Sigmoid colon (tissue), 7 donors: ENCODE measurements around the gene SULT1C2. TPM values are rescaled to one million over a fixed set of nuclear protein-coding genes. Genes with fewer than 3 reads are reported as not detected.
"Not testable (repeated sequence)": the region's sequence is repeated elsewhere in the genome, so short reads cannot be mapped to it uniquely, and the experiment has no call there.

Experiments
- DNase-seq: peaks from one replicate; pipeline ENCODE4 v3.0.0-alpha.2; 2019
- H3K27ac ChIP-seq, 4 donors: fragments of 200-600 bp; sonication (generic); one replicate each; pipeline ENCODE4 v1.5.1; 2016 to 2019; ENCODE audit warnings: mild to moderate bottlenecking in 1 of 4
- H3K27me3 ChIP-seq, 3 donors: fragments of 200-600 bp; sonication (generic); one replicate each; pipeline ENCODE4 v1.5.1; 2019; ENCODE audit warnings: mild to moderate bottlenecking in 1 of 3
- H3K36me3 ChIP-seq, 4 donors: fragments of 200-600 bp; sonication (generic); one replicate each; pipeline ENCODE4 v1.5.1; 2016 to 2019
- H3K4me1 ChIP-seq, 4 donors: fragments of 200-600 bp; sonication (generic); one replicate each; pipeline ENCODE4 v1.5.1; 2017 to 2019
- H3K4me3 ChIP-seq, 4 donors: fragments of 200-600 bp; sonication (generic); one replicate each; pipeline ENCODE4 v1.5.1; 2017 to 2019; ENCODE audit warnings: mild to moderate bottlenecking in 2 of 4, moderate library complexity in 1 of 4
- H3K9me3 ChIP-seq, 4 donors: fragments of 200-600 bp in 3 of 4; sonication (generic) in 3 of 4; one replicate each; pipeline versions ENCODE4 v1.5.1 to v1.6.1; 2013 to 2019
- EP300 ChIP-seq, 4 donors: sonication (generic); formaldehyde crosslinking; IDR thresholded peaks; one replicate each; pipeline ENCODE4 v1.6.1; 2017; ENCODE audit warnings: antibody characterized with exemption in 4 of 4
- POLR2A ChIP-seq, 2 donors: fragments of 450-650 bp; IDR thresholded peaks; one replicate each; pipeline ENCODE4 v1.6.1; 2016; ENCODE audit warnings: antibody characterized with exemption in 2 of 2, mild to moderate bottlenecking in 2 of 2, moderate library complexity in 2 of 2
- POLR2AphosphoS5 ChIP-seq, 4 donors: sonication (generic); formaldehyde crosslinking; IDR thresholded peaks; one replicate each; pipeline ENCODE4 v1.6.1; 2017; ENCODE audit warnings: antibody characterized with exemption in 4 of 4
- WGBS, 2 donors: extraction: QIAGEN DNeasy Blood & Tissue Kit; methylation state at CpG; one replicate each; pipeline ENCODE4 v1.1.7; 2013; 5-methylcytosine and 5-hydroxymethylcytosine counted together
- intact Hi-C: fragments of 100-400 bp; cut with DNase I; formaldehyde crosslinking; loops from one replicate; pipeline ENCODE4 v1.15.1; 2023
- polyA plus RNA-seq, 3 donors: library from polyadenylated mRNA; stranded (reverse); fragments of 200-250 nt; gene quantifications; one replicate each; pipeline ENCODE4 v1.2.3, GENCODE V29; 2013
- total RNA-seq, 4 donors: library from RNA; depleted of rRNA; stranded (reverse); fragments of >200 nt; gene quantifications; one replicate each; pipeline ENCODE4 v1.1.0, GENCODE V29; 2016
- TF ChIP-seq, protein P1 (sequence below), 4 experiments: fragments of 450-650 bp in 3 of 4; fragments of 200-600 bp in 1 of 4; IDR thresholded peaks; one replicate each; pipeline ENCODE4 v1.5.1; 2016 to 2019; ENCODE audit warnings: antibody characterized with exemption in 4 of 4, mild to moderate bottlenecking in 3 of 4, moderate library complexity in 2 of 4
- donor health status: healthy with polysubstance abuse.
- donor health status: Bipolar disorder and iron deficiency.
- donor health status: healthy.

SULT1C2 gene
- total and polyA plus RNA-seq, 7 donors = 0.28 to 1.8 (median 0.67) TPM; not detected in 4

DNA sequence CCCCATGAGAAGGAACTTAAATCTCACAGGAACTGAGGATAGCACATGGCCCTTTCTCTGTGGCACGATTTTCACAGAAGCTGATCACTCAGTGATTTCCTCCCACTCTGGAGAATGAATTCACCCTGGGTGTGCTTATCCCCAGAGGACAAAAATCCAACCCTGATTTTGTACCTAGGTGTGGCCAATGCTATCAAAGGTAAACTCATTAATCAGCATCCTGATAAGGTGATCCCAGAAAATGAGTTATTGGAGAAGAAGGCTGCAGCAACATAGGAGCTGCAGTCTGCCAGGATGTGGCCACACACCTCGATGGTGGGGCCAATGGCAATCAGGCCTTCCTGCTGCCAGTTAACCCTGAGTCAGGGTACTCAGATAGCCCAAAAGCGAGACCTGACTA, 8.2 kb upstream of the SULT1C2 start:
- Histone ChIP-seq H3K36me3 (no peaks in the 10 kb centered on the region), H3K9me3 (no peaks in the 10 kb centered on the region), H3K4me3 (no peak overlapping the region), H3K27me3 (no peaks in the 10 kb centered on the region), H3K27ac (no peak overlapping the region), H3K4me1 (no peaks in the 10 kb centered on the region)
- 58 to 67% methylated on average over 3 of the region's 3 CpGs for WGBS, 2 donors
- DNase-seq = no peak
- TF ChIP-seq POLR2AphosphoS5 (IDR thresholded peaks at IDR 0.05) (no peak), POLR2A (IDR thresholded peaks at IDR 0.05) (no peak), EP300 (IDR thresholded peaks at IDR 0.05) (no peak)
- TF ChIP-seq, protein P1, sequence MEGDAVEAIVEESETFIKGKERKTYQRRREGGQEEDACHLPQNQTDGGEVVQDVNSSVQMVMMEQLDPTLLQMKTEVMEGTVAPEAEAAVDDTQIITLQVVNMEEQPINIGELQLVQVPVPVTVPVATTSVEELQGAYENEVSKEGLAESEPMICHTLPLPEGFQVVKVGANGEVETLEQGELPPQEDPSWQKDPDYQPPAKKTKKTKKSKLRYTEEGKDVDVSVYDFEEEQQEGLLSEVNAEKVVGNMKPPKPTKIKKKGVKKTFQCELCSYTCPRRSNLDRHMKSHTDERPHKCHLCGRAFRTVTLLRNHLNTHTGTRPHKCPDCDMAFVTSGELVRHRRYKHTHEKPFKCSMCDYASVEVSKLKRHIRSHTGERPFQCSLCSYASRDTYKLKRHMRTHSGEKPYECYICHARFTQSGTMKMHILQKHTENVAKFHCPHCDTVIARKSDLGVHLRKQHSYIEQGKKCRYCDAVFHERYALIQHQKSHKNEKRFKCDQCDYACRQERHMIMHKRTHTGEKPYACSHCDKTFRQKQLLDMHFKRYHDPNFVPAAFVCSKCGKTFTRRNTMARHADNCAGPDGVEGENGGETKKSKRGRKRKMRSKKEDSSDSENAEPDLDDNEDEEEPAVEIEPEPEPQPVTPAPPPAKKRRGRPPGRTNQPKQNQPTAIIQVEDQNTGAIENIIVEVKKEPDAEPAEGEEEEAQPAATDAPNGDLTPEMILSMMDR (IDR thresholded peaks at IDR 0.05) = no peak
- intact Hi-C loops = no loop called here

DNA sequence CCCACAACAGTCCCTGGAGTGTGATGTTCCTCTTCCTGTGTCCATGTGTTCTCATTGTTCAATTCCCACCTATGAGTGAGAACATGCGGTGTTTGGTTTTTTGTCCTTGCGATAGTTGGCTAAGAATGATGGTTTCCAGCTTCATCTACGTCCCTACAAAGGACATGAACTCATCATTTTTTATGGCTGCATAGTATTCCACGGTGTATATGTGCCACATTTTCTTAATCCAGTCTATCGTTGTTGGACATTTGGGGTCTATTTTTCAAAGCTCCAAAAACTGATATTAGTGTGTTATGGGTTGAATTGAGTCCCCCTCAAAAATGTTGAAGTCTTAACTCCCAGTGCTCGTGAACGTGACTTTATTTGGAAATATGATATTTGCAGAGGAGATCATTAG, 4.1 kb upstream of the SULT1C2 start:
- WGBS, 2 donors = 94 to 95% methylated on average over 7 of the region's 7 CpGs
- not testable (repeated sequence) for H3K36me3 ChIP-seq

DNA sequence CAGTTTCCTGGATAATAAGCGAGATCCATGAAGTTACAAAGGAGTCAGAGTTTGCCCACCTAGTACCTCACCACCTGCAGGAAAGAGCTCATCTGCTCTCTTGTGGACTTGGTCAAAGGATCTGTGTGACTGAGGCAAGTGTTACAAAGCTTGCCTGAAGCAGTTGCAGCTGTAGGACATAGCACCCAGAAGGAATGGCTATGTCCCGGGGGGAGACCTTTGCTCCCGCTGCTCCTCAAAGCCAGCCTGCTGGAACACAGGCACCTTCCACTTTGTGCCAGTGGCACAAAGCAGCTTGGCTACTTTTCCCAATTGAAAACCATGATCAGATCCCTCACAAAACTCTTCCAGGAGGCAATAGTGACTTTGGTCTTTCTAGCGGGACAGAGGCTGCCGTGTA, 3.1 kb upstream of the SULT1C2 start:
- no peaks in the 10 kb centered on the region for H3K4me1 ChIP-seq
- TF ChIP-seq, protein P1 (IDR thresholded peaks at IDR 0.05) = no peak
- TF ChIP-seq EP300 (IDR thresholded peaks at IDR 0.05) = no peak
- no peak for TF ChIP-seq POLR2AphosphoS5 (IDR thresholded peaks at IDR 0.05)
- no peak for TF ChIP-seq POLR2A (IDR thresholded peaks at IDR 0.05)
- DNase-seq = no peak
- H3K9me3 ChIP-seq = no peaks in the 10 kb centered on the region
- no peak overlapping the region for H3K4me3 ChIP-seq
- no peak overlapping the region for H3K27ac ChIP-seq
- H3K27me3 ChIP-seq = no peaks in the 10 kb centered on the region
- intact Hi-C loops = no loop called here
- WGBS, 2 donors = 95 to 96% methylated on average over 5 of the region's 5 CpGs
- H3K36me3 ChIP-seq = no peaks in the 10 kb centered on the region

More for the DNA sequence above, 4.1 kb upstream of the SULT1C2 start:
- H3K4me1 ChIP-seq, H3K27me3 ChIP-seq, H3K9me3 ChIP-seq, DNase-seq, intact Hi-C loops, H3K27ac ChIP-seq, H3K4me3 ChIP-seq: not testable (repeated sequence)

DNA sequence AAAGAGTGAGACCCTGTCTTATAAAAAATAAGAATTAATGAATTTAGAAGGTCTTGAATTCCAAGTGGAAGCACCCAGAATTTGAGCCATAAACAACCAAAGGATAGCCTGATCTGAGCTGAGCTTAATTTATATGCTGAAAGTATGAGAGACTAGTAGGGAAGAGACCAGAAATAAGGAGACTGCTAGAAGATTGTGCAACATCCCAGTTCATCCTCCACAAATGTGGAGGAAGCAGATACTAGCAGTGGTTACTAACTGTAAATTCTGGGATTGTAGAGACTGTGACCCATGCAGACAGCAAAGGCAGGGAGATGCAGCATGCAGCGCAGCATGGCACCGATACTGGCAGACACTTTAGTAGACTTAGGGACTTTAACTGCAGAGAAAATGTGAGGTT, 1.5 kb upstream of the SULT1C2 start:
- no peaks in the 10 kb centered on the region for H3K9me3 ChIP-seq
- no peak for DNase-seq
- no peak for TF ChIP-seq EP300 (IDR thresholded peaks at IDR 0.05)
- TF ChIP-seq, protein P1 (IDR thresholded peaks at IDR 0.05) = no peak
- TF ChIP-seq POLR2AphosphoS5 (IDR thresholded peaks at IDR 0.05) = no peak
- TF ChIP-seq POLR2A (IDR thresholded peaks at IDR 0.05) = no peak
- intact Hi-C loops = no loop called here
- H3K27me3 ChIP-seq = no peaks in the 10 kb centered on the region
- H3K4me1 ChIP-seq = no peaks in the 10 kb centered on the region
- no peak overlapping the region for H3K27ac ChIP-seq
- 92 to 97% methylated on average over 2 of the region's 2 CpGs for WGBS, 2 donors
- H3K4me3 ChIP-seq = no peak overlapping the region
- H3K36me3 ChIP-seq = no peaks in the 10 kb centered on the region

DNA sequence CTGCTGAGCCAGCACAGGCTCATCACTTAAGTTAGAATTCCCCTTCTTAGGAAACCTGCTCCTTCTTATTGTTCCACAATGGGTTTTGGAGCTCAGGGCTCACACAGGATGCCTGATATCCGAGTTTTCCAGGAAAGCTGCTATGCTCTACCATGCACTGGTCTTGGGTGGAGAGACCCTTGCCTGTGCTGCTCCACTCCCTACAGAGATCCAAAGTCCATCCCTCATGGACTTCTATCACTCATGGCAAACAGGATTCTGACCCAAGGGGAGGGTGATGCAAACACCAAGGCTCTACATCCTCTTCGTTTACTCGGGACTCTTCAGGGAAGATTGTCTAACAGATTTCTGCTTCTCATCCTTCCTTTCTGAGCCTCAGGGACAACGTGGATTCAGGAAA, 5.2 kb downstream of the SULT1C2 start:
- Histone ChIP-seq H3K27ac (no peak overlapping the region), H3K36me3 (no peaks in the 10 kb centered on the region), H3K4me1 (no peaks in the 10 kb centered on the region), H3K9me3 (no peaks in the 10 kb centered on the region), H3K27me3 (no peaks in the 10 kb centered on the region), H3K4me3 (no peak overlapping the region)
- 79 to 82% methylated on average over 4 of the region's 4 CpGs for WGBS, 2 donors
- TF ChIP-seq EP300 (IDR thresholded peaks at IDR 0.05) (no peak), POLR2A (IDR thresholded peaks at IDR 0.05) (no peak), POLR2AphosphoS5 (IDR thresholded peaks at IDR 0.05) (no peak)
- TF ChIP-seq, protein P1 (IDR thresholded peaks at IDR 0.05) = no peak
- no peak for DNase-seq
- intact Hi-C loops = no loop called here
